Measurements from ENCODE around the gene MSLN.

DNA sequence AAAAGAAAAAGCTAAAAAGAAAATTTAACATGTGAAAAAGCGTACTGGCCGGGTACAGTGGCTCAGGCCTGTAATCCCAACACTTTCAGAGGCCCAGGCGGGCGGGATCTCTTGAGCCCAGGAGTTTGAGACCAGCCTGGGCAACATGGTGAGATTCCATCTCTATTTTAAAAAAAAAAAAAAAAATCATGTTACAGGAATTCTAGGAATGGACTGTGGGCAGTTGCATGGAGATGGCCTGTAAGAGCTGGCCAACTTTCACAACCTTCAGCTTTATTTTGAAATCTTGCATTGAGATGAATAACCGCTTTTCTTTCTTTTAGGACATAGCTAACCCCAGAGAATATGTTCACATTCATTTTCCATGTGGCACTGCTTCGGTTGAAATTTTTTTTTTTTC, 11.5 kb upstream of the MSLN start:
- TF ChIP-seq, protein P1, sequence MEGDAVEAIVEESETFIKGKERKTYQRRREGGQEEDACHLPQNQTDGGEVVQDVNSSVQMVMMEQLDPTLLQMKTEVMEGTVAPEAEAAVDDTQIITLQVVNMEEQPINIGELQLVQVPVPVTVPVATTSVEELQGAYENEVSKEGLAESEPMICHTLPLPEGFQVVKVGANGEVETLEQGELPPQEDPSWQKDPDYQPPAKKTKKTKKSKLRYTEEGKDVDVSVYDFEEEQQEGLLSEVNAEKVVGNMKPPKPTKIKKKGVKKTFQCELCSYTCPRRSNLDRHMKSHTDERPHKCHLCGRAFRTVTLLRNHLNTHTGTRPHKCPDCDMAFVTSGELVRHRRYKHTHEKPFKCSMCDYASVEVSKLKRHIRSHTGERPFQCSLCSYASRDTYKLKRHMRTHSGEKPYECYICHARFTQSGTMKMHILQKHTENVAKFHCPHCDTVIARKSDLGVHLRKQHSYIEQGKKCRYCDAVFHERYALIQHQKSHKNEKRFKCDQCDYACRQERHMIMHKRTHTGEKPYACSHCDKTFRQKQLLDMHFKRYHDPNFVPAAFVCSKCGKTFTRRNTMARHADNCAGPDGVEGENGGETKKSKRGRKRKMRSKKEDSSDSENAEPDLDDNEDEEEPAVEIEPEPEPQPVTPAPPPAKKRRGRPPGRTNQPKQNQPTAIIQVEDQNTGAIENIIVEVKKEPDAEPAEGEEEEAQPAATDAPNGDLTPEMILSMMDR (IDR thresholded peaks at IDR 0.05; ENCODE audit: low read depth, low read length), result no peak
- TF ChIP-seq POLR2A (IDR thresholded peaks at IDR 0.05; ENCODE audit: extremely low read depth, insufficient read length) (no peak), MYC (IDR thresholded peaks at IDR 0.05; ENCODE audit: low read depth, low read length) (no peak)

Data from NB4 (cell line).